ENCODE data around the gene MACROD2.

Gene MACROD2

DNA sequence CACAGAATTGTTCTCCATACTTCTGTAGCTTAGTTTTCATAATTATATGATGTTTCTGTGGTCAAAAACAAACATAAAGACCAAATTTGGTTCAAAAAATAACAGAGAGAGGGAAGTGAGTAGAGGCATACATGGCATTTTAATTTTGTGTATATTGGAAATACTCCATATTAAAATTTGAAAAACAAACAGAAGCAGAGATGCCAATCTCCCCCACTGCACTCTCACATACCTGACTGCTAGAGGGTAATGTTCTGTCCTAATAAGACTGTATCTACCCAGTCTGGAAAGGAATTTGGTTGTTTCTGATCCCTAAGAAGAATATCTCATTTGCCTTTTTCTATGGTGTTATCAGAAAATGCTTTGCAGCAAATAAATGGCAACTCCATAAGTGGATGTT lies 1301.1 kb downstream of the MACROD2 start (continued):
- TF ChIP-seq, protein P1, sequence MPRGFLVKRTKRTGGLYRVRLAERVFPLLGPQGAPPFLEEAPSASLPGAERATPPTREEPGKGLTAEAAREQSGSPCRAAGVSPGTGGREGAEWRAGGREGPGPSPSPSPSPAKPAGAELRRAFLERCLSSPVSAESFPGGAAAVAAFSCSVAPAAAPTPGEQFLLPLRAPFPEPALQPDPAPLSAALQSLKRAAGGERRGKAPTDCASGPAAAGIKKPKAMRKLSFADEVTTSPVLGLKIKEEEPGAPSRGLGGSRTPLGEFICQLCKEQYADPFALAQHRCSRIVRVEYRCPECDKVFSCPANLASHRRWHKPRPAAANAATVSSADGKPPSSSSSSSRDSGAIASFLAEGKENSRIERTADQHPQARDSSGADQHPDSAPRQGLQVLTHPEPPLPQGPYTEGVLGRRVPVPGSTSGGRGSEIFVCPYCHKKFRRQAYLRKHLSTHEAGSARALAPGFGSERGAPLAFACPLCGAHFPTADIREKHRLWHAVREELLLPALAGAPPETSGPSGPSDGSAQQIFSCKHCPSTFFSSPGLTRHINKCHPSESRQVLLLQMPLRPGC (tag by site-specific recombination; IDR thresholded peaks at IDR 0.05): no peak
- TF ChIP-seq ZNF707 (tag by site-specific recombination; IDR thresholded peaks at IDR 0.05) (no peak), PRDM1 (tag by site-specific recombination; IDR thresholded peaks at IDR 0.05) (no peak), MZF1 (tag by site-specific recombination; IDR thresholded peaks at IDR 0.05; ENCODE audit: borderline replicate concordance) (no peak)
- TF ChIP-seq, protein P2, sequence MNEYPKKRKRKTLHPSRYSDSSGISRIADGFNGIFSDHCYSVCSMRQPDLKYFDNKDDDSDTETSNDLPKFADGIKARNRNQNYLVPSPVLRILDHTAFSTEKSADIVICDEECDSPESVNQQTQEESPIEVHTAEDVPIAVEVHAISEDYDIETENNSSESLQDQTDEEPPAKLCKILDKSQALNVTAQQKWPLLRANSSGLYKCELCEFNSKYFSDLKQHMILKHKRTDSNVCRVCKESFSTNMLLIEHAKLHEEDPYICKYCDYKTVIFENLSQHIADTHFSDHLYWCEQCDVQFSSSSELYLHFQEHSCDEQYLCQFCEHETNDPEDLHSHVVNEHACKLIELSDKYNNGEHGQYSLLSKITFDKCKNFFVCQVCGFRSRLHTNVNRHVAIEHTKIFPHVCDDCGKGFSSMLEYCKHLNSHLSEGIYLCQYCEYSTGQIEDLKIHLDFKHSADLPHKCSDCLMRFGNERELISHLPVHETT (tag by site-specific recombination; IDR thresholded peaks at IDR 0.05): no peak

DNA sequence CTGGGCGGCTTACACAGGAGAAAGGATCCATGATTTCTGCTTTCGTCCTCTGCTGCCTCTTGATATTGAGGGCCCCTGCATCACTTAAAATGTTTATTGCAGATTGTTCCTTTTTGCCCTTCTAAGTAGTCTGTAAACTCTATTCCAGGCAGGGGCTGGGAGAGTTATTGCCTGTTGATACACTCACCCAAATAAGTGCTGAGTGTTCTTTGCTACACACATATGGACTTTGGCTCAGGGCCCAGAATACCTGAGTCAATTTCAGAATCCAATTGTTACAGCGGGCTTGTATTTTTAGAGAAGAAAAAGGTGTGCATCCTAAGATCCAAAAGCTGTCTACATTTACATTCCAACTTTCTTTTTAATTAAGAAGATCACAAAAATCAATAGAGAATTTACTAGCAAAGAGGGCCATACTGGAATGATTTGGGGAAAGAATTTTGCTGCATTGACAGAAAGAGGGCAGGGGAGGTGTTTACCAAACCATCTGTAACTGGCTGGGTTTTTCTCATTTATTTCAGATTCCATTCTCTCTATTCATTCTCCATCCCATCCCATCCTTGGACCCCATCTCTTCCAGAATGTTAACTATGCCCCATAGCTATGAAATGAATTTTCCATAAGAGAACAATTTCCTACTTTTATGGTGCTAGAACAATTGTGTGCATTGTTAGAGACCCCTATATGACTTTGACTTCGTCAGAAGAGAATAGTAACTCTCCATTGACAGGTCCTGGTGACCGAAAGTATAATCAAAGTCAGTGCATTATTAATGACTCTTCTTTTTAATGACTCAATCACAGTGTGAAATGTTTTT lies 1302.0 kb downstream of the MACROD2 start:
- H3K4me1 ChIP-seq (ENCODE audit: control insufficient read depth, insufficient read depth, low read length): no peaks in the 10 kb centered on the region
- H3K4me3 ChIP-seq (ENCODE audit: low read depth, low read length): no peak overlapping the region
- no peaks in the 10 kb centered on the region for H3K36me3 ChIP-seq (ENCODE audit: control insufficient read depth in 2 of 2, insufficient read depth in 1 of 2, low read length in 2 of 2)
- CTCF ChIA-PET: no interaction called here
- H3K9me3 ChIP-seq (ENCODE audit: control insufficient read depth, insufficient read depth, low read depth, low read length): no peaks in the 10 kb centered on the region
- no peak overlapping the region for H3K27ac ChIP-seq (ENCODE audit: extremely low read depth, low read depth, low read length)
- no peak for TF ChIP-seq OVOL3 (tag by site-specific recombination; IDR thresholded peaks at IDR 0.05)
- POLR2A ChIA-PET: no interaction called here

DNA sequence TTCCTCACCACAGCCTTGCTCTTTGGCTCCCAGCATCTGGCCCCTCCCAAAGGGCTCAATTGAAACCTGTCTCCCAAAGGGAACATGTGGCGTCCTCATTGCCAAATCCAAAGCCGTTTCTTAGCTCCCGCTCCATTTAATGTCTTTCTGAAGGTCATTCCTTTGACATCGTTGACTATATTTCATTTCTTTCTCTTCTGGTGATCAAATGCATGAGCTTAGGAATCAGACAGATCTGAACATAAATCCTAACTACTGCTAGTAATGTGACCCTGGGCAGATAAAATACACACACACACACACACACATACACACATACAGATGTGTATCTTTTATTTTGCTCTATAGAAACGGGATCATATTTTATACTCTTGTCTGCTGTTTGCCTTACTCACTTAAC lies 1306.8 kb downstream of the MACROD2 start:
- H3K4me1 ChIP-seq (ENCODE audit: control insufficient read depth, insufficient read depth, low read length): no peaks in the 10 kb centered on the region
- no peak for TF ChIP-seq ZNF501 (tag by site-specific recombination; IDR thresholded peaks at IDR 0.05)
- TF ChIP-seq, protein P3, sequence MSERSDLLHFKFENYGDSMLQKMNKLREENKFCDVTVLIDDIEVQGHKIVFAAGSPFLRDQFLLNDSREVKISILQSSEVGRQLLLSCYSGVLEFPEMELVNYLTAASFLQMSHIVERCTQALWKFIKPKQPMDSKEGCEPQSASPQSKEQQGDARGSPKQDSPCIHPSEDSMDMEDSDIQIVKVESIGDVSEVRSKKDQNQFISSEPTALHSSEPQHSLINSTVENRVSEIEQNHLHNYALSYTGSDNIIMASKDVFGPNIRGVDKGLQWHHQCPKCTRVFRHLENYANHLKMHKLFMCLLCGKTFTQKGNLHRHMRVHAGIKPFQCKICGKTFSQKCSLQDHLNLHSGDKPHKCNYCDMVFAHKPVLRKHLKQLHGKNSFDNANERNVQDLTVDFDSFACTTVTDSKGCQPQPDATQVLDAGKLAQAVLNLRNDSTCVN (tag by site-specific recombination; optimal IDR thresholded peaks at IDR 0.05): no peak
- TF ChIP-seq ZNF239 (tag by site-specific recombination; IDR thresholded peaks at IDR 0.05): no peak
- no peak for TF ChIP-seq ZFHX2 (tag by site-specific recombination; conservative IDR thresholded peaks at IDR 0.05)
- no peak for TF ChIP-seq ZNF404 (tag by site-specific recombination; IDR thresholded peaks at IDR 0.05)
- TF ChIP-seq BCL11B (tag by site-specific recombination; IDR thresholded peaks at IDR 0.05; ENCODE audit: low read depth): no peak
- TF ChIP-seq, protein P4, sequence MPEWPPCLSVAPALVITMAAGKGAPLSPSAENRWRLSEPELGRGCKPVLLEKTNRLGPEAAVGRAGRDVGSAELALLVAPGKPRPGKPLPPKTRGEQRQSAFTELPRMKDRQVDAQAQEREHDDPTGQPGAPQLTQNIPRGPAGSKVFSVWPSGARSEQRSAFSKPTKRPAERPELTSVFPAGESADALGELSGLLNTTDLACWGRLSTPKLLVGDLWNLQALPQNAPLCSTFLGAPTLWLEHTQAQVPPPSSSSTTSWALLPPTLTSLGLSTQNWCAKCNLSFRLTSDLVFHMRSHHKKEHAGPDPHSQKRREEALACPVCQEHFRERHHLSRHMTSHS (tag by site-specific recombination; IDR thresholded peaks at IDR 0.05): no peak
- no peak for TF ChIP-seq REPIN1 (tag by site-specific recombination; IDR thresholded peaks at IDR 0.05; ENCODE audit: low read depth)
- TF ChIP-seq, protein P5, sequence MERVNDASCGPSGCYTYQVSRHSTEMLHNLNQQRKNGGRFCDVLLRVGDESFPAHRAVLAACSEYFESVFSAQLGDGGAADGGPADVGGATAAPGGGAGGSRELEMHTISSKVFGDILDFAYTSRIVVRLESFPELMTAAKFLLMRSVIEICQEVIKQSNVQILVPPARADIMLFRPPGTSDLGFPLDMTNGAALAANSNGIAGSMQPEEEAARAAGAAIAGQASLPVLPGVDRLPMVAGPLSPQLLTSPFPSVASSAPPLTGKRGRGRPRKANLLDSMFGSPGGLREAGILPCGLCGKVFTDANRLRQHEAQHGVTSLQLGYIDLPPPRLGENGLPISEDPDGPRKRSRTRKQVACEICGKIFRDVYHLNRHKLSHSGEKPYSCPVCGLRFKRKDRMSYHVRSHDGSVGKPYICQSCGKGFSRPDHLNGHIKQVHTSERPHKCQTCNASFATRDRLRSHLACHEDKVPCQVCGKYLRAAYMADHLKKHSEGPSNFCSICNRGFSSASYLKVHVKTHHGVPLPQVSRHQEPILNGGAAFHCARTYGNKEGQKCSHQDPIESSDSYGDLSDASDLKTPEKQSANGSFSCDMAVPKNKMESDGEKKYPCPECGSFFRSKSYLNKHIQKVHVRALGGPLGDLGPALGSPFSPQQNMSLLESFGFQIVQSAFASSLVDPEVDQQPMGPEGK (tag by site-specific recombination; IDR thresholded peaks at IDR 0.05): no peak
- TF ChIP-seq ZNF248 (tag by site-specific recombination; IDR thresholded peaks at IDR 0.05): no peak
- TF ChIP-seq, protein P1 (tag by site-specific recombination; IDR thresholded peaks at IDR 0.05): no peak
- no peak overlapping the region for H3K27ac ChIP-seq (ENCODE audit: extremely low read depth, low read depth, low read length)
- H3K4me3 ChIP-seq (ENCODE audit: low read depth, low read length): no peak overlapping the region
- ChIA-PET CTCF (interaction anchor here (1.2 kb wide), 1 partner anchor 10 kb away, joined by 3 read pairs; no protein-coding TSS in a partner anchor), POLR2A (no interaction called here)
- no peaks in the 10 kb centered on the region for H3K9me3 ChIP-seq (ENCODE audit: control insufficient read depth, insufficient read depth, low read depth, low read length)
- H3K36me3 ChIP-seq (ENCODE audit: control insufficient read depth in 2 of 2, insufficient read depth in 1 of 2, low read length in 2 of 2): no peaks in the 10 kb centered on the region
